A673 (cell line): Measurements from ENCODE around the gene PEX11G. TPM values are rescaled to one million over a fixed set of nuclear protein-coding genes. Genes with fewer than 3 reads are reported as not detected.
"Not testable (repeated sequence)": the region's sequence is repeated elsewhere in the genome, so short reads cannot be mapped to it uniquely, and the experiment has no call there.

Experiments
- BruUV-seq: library from RNA; stranded (reverse); fragments of 400-500 nt; replicated peaks from 2 replicates; lab custom pipeline; 2021; lab: Mats Ljungman, UMichigan
- CTCF ChIA-PET: fragments of 300-600 bp; sonication (Branson Sonifier 250); formaldehyde crosslinking; loops from one replicate; lab custom pipeline; 2022; ENCODE audit warnings: antibody characterized with exemption; lab: Charles Lee
- POLR2A ChIA-PET: fragments of 300-600 bp; sonication (Branson Sonifier 250); formaldehyde crosslinking; loops from one replicate; lab custom pipeline; 2022; ENCODE audit warnings: antibody characterized with exemption; ENCODE audit not compliant: low non-redundant PET; lab: Charles Lee
- DNase-seq: peaks from one replicate; pipeline ENCODE4 v3.0.0-alpha.2; 2015; ENCODE audit warnings: low spot score
- H3K27ac ChIP-seq: fragments of 200-600 bp; sonication (generic); 2 replicates; pipeline ENCODE4 v1.5.1; 2016; ENCODE audit warnings: mixed run types, low read depth, mild to moderate bottlenecking, mixed read lengths, antibody characterized with exemption, low read length; ENCODE audit not compliant: poor library complexity, severe bottlenecking
- H3K27me3 ChIP-seq: fragments of 200-600 bp; sonication (generic); replicated peaks from 2 replicates; pipeline ENCODE4 v1.6.1; 2017; ENCODE audit warnings: mixed run types, low read depth, mild to moderate bottlenecking, mixed read lengths, antibody characterized with exemption, low read length; ENCODE audit not compliant: insufficient read depth, poor library complexity
- H3K36me3 ChIP-seq: fragments of 200-600 bp; sonication (generic); 2 replicates; pipeline ENCODE4 v1.6.1; 2016; ENCODE audit warnings: mixed run types, mild to moderate bottlenecking, mixed read lengths, antibody characterized with exemption, low read length; ENCODE audit not compliant: insufficient read depth, poor library complexity, severe bottlenecking
- H3K4me1 ChIP-seq: fragments of 200-600 bp; sonication (generic); 2 replicates; pipeline ENCODE4 v1.6.1; 2017; ENCODE audit warnings: mixed run types, mild to moderate bottlenecking, mixed read lengths, antibody characterized with exemption, low read length; ENCODE audit not compliant: insufficient read depth, poor library complexity, severe bottlenecking
- H3K4me3 ChIP-seq: fragments of 200-600 bp; sonication (generic); 2 replicates; pipeline ENCODE4 v1.5.1; 2016; ENCODE audit warnings: low read depth, mixed run types, mild to moderate bottlenecking, mixed read lengths, low read length; ENCODE audit not compliant: poor library complexity, severe bottlenecking
- H3K9me3 ChIP-seq: fragments of 200-600 bp; sonication (generic); 2 replicates; pipeline ENCODE4 v1.6.1; 2016; ENCODE audit warnings: mixed run types, low read depth, mild to moderate bottlenecking, mixed read lengths, antibody characterized with exemption, low read length; ENCODE audit not compliant: poor library complexity, severe bottlenecking
- EZH2 ChIP-seq: fragments of 200-600 bp; sonication (generic); IDR thresholded peaks from 2 replicates; pipeline ENCODE4 v1.6.1; 2017; ENCODE audit warnings: borderline replicate concordance, low read depth, mild to moderate bottlenecking, mixed read lengths, antibody characterized with exemption, low read length; ENCODE audit not compliant: poor library complexity, severe bottlenecking
- intact Hi-C: fragments of 100-400 bp; cut with micrococcal nuclease; formaldehyde crosslinking; loops from one replicate; pipeline ENCODE4 v1.10.0; 2022; ENCODE audit not compliant: unreplicated experiment
- total RNA-seq: library from RNA; stranded (reverse); gene quantifications from 2 replicates; pipeline ENCODE4 v1.2.3, GENCODE V29; 2021
- TF ChIP-seq, protein P1 (sequence below): fragments of 300-800, 200-600 bp; sonication (generic); conservative IDR thresholded peaks from 2 replicates; pipeline ENCODE4 v1.5.1; 2017; ENCODE audit warnings: low read depth, mild to moderate bottlenecking, antibody characterized with exemption, low read length, moderate library complexity, mixed read lengths

The PEX11G gene
- total RNA-seq, 1 experiment from 2014 or later, result 1.1 TPM

DNA sequence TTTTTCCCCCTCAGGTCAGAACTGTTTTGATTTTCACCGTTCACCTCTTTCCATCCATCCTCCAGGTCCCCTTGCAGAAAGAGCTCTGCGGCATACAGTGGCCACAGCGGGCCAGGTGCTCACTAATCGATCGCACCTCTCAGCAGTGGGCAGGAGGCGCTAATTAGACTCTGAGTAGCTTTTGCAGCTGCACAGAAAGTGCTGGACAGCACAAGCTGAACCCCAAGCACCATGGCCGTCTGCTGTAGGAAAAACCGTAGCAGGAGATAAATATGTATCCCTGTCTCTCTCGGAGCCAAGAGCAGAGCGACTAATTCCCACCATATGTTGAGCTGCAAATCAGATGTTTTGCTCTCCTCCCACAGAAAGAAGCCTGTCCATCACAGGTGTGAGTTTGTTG is 54.4 kb downstream of the PEX11G start:
- intact Hi-C loops, result no loop called here
- Histone ChIP-seq H3K27ac (no peak overlapping the region), H3K36me3 (no peaks in the 10 kb centered on the region), H3K27me3 (no peaks in the 10 kb centered on the region), H3K9me3 (no peaks in the 10 kb centered on the region), H3K4me1 (no peaks in the 10 kb centered on the region), H3K4me3 (no peak overlapping the region)
- CTCF ChIA-PET, result no interaction called here
- no TSS peak for BruUV-seq
- no peak for DNase-seq
- POLR2A ChIA-PET, result no interaction called here
- TF ChIP-seq EZH2, result no peak
- TF ChIP-seq, protein P1, sequence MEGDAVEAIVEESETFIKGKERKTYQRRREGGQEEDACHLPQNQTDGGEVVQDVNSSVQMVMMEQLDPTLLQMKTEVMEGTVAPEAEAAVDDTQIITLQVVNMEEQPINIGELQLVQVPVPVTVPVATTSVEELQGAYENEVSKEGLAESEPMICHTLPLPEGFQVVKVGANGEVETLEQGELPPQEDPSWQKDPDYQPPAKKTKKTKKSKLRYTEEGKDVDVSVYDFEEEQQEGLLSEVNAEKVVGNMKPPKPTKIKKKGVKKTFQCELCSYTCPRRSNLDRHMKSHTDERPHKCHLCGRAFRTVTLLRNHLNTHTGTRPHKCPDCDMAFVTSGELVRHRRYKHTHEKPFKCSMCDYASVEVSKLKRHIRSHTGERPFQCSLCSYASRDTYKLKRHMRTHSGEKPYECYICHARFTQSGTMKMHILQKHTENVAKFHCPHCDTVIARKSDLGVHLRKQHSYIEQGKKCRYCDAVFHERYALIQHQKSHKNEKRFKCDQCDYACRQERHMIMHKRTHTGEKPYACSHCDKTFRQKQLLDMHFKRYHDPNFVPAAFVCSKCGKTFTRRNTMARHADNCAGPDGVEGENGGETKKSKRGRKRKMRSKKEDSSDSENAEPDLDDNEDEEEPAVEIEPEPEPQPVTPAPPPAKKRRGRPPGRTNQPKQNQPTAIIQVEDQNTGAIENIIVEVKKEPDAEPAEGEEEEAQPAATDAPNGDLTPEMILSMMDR, result no peak

DNA sequence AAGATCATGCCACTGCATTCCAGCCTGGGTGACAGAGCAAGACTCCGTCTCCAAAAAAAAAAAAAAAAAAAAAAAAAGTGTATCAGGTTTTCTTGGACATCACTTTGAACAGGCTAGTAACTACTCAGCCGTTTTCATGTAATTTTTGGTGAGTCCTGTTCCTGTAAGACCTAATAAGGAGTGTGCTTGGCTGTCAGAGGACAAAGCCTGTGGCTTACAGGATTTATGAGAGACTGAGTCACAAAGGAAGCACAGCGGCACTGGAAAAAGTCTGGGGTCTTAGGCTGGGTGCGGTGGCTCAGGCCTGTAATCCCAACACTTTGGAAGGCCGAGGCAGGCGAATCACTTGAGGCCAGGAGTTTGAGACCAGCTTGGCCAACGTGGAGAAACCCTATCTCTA is 55.4 kb downstream of the PEX11G start:
- H3K36me3 ChIP-seq, intact Hi-C loops, DNase-seq, BruUV-seq, H3K4me1 ChIP-seq, CTCF ChIA-PET, H3K27ac ChIP-seq, H3K4me3 ChIP-seq, H3K9me3 ChIP-seq, POLR2A ChIA-PET, H3K27me3 ChIP-seq: not testable (repeated sequence)

DNA sequence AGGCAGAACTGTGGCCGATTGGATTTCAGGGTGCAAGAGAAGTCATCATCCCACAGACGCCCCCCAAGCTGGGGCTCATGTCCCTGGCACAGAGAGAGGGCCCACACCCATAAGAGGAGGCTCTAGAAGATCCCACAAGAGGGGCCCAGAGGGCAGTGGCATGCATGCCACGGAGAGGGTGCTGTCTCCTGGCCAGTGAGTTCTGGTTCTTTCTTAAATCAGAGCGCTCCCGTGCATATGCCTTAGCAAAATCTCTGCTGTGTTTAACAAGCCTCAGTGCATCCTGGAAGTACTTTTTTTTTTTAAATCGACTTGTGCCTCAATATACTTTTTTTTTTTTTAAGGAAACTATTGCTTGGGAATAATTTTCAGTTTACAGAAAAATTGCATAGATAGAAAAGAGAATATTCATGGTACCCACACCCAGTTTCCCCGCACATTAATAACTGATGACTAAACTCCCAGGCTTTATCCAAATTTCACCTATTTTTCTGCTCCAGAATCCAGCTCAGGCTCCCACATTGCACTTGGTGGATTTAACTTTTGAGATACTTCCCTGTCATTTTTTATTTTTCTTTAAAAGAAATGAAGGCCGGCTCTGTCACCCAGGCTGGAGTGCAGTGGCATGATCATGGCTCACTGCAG is 59.1 kb downstream of the PEX11G start:
- no peak for DNase-seq
- Histone ChIP-seq H3K27me3 (no peaks in the 10 kb centered on the region), H3K4me3 (no peak overlapping the region), H3K9me3 (no peaks in the 10 kb centered on the region), H3K27ac (no peak overlapping the region), H3K4me1 (no peaks in the 10 kb centered on the region), H3K36me3 (no peaks in the 10 kb centered on the region)
- TF ChIP-seq, protein P1, result no peak
- TF ChIP-seq EZH2, result no peak
- intact Hi-C loops, result no loop called here
- ChIA-PET POLR2A (no interaction called here), CTCF (no interaction called here)
- no TSS peak for BruUV-seq

DNA sequence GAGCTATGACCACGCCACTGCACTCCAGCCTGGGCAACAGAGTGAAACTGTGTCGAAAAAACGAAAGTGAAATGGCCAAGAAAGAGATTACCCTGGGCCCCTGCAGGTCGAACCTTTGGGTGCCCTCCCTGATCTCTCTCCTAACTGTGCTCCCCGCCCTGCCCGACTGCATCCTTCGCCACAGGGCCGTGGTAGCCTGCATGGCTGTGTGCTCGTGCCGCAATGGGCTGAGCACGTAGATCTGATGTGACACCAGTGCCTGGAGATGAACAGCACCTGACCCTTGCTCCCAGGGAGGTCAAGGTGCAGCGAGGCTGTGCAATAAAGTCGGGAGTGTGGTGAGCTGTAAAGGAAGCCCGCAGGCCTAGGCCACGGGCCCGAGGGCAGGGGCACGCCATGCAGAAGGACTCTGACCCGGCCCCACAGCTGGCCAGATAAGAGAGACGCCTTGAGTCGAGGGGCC is 60.2 kb downstream of the PEX11G start:
- no TSS peak for BruUV-seq
- CTCF ChIA-PET, result no interaction called here
- POLR2A ChIA-PET, result no interaction called here

More for the DNA sequence above, 60.2 kb downstream of the PEX11G start:
- no peaks in the 10 kb centered on the region for H3K36me3 ChIP-seq
- H3K27me3 ChIP-seq, result no peaks in the 10 kb centered on the region
- H3K27ac ChIP-seq, result no peak overlapping the region
- H3K4me1 ChIP-seq, result no peaks in the 10 kb centered on the region
- intact Hi-C loops, result no loop called here
- H3K9me3 ChIP-seq, result no peaks in the 10 kb centered on the region
- DNase-seq, result no peak
- no peak for TF ChIP-seq EZH2
- TF ChIP-seq, protein P1, result no peak
- H3K4me3 ChIP-seq, result no peak overlapping the region
